GM12878 (cell line): ENCODE results near the gene CHEK1.

ENCODE experiments used
- ESRRA ChIP-seq: IDR thresholded peaks from 2 replicates; pipeline ENCODE4 v1.6.1; 2012; ENCODE audit warnings: mild to moderate bottlenecking, low read length, improper control_type of control experiment
- POLR2A ChIP-seq: IDR thresholded peaks from 2 replicates; pipeline ENCODE4 v1.6.1; 2011; ENCODE audit warnings: low read depth, mild to moderate bottlenecking, low read length

DNA sequence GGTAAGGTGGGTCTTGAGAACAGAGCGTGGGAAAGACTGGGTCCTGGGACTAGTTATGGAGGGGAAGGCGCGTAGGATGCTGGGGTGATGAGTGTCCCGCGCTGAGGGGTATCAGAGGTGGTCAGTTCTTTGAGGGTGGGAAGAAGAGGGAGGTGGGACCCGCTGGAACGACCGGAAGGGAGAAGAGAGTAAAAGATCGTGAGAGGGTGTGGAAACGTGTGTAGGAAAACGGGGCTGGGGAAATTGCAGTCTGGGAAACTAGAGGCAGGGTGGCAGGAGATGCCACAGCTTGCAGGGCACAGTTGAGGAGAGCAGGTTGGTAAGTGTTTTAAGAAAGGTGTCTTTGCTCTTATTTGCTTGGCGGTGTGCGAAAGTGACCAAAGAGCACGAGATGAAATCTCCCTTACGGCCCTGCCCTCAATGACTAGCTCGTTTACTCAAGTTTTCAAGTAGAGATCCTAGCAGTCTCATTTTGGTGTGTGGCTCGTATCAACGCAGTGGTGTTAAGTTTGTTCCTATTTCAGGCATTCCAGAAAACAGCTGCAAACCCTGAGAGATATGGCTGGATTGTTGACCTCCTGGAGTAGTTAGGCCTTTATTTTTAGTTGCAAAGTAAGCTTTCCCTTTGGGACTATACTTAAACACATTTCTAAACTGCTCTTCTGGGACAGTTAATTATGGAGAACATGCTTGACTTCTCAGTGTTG lies 31.7 kb upstream of the CHEK1 start:
- TF ChIP-seq ESRRA (no peak), POLR2A (no peak; the same call in 1 of the 2 replicates)
